ENCODE data around the gene SLC8A1.

Gene SLC8A1

DNA sequence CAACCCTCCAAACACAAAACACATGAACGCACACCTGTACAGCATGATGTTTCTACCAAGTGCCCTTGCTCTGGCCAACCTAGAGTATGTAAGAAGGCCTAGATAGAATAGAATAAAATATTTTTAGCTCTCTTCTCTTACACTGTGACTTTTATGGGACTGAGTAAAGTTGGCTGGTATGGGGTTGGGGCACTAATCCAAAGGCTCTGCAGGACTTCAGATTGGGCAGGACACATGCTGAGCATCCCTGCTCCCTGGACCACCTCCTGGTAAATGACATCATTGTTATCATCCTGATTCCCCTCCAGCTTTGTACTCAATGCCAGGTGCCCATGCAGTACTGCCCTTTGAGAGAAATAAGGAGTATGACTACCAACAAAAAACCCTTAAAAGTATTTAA, 322.2 kb downstream of the SLC8A1 start:
- H3K23ac ChIP-seq (ENCODE audit: low read length), result no peak overlapping the region
- H2AK5ac ChIP-seq (ENCODE audit: low read length), result no peak overlapping the region
- no peak overlapping the region for H3K4me3 ChIP-seq (ENCODE audit: low read depth, low read length)
- no peak overlapping the region for H3K4me2 ChIP-seq (ENCODE audit: low read length)
- H2AFZ ChIP-seq (ENCODE audit: insufficient read depth, low read length, poor library complexity), result no peak overlapping the region
- H3K14ac ChIP-seq (ENCODE audit: low read length), result no peak overlapping the region
- no peak overlapping the region for H4K12ac ChIP-seq (ENCODE audit: low read depth, low read length)
- no peak overlapping the region for H3K9ac ChIP-seq (ENCODE audit: low read length)
- peaks cover 11% of the 10 kb centered on the region for H3K79me1 ChIP-seq (ENCODE audit: low read length)
- no peaks in the 10 kb centered on the region for H3K27me3 ChIP-seq (ENCODE audit: insufficient read depth, low read length)
- H3K4ac ChIP-seq (ENCODE audit: low read depth, low read length), result no peak overlapping the region
- H4K91ac ChIP-seq (ENCODE audit: low read depth, low read length), result peak overlapping the region; percentile 77
- peak overlapping the region; percentile 1 for H3K27ac ChIP-seq (ENCODE audit: low read depth, low read length)
- peak overlapping the region; percentile 41 for H2BK120ac ChIP-seq (ENCODE audit: insufficient read depth, low read length, poor library complexity)
- no peak overlapping the region for H2BK5ac ChIP-seq (ENCODE audit: low read depth, low read length, poor library complexity)
- no peak overlapping the region for H4K8ac ChIP-seq (ENCODE audit: low read depth, low read length)
- no peak overlapping the region for H2BK12ac ChIP-seq (ENCODE audit: low read length)
- H3K18ac ChIP-seq (ENCODE audit: low read length), result no peak overlapping the region
- H3K4me1 ChIP-seq (ENCODE audit: control insufficient read depth in 1 of 2, insufficient read depth in 2 of 2, low read length in 2 of 2), result peaks cover 4 to 6% of the 10 kb centered on the region in 2 experiments
- H3K9me3 ChIP-seq (ENCODE audit: insufficient read depth, low read depth, low read length), result no peaks in the 10 kb centered on the region
- H3K36me3 ChIP-seq (ENCODE audit: control insufficient read depth in 1 of 2, insufficient read depth in 2 of 2, low read length in 2 of 2), result peaks cover 0 to 2% of the 10 kb centered on the region in 2 experiments
- DNase-seq, result no peak
- no peaks in the 10 kb centered on the region for H3K79me2 ChIP-seq (ENCODE audit: control insufficient read depth, insufficient read depth, low read length, poor library complexity)
- WGBS (ENCODE audit: extremely low coverage, insufficient coverage, insufficient read length), result no CpG with 5 or more reads among the region's 1 CpG

- H3K4me2 ChIP-seq (ENCODE audit: low read length), result no peak overlapping the region
These were observed 323.1 kb downstream of the SLC8A1 start for GRCh38 chr2:40128796-40129195.

GRCh38 chr2:40127890-40128557, 323.9 kb downstream of the SLC8A1 start:
- H3K4me3 ChIP-seq (ENCODE audit: low read depth, low read length), result no peak overlapping the region
- H3K18ac ChIP-seq (ENCODE audit: low read length), result no peak overlapping the region
- no peak overlapping the region for H4K12ac ChIP-seq (ENCODE audit: low read depth, low read length)
- no peak overlapping the region for H2BK5ac ChIP-seq (ENCODE audit: low read depth, low read length, poor library complexity)
- no peak overlapping the region for H3K9ac ChIP-seq (ENCODE audit: low read length)
- H4K91ac ChIP-seq (ENCODE audit: low read depth, low read length), result no peak overlapping the region
- WGBS (ENCODE audit: extremely low coverage, insufficient coverage, insufficient read length), result no CpG with 5 or more reads among the region's 5 CpGs
- H3K4me1 ChIP-seq (ENCODE audit: control insufficient read depth in 1 of 2, insufficient read depth in 2 of 2, low read length in 2 of 2), result peaks cover 4 to 6% of the 10 kb centered on the region in 2 experiments
- H3K4ac ChIP-seq (ENCODE audit: low read depth, low read length), result no peak overlapping the region
- no peaks in the 10 kb centered on the region for H3K9me3 ChIP-seq (ENCODE audit: insufficient read depth, low read depth, low read length)
- no peak overlapping the region for H3K23ac ChIP-seq (ENCODE audit: low read length)
- peaks cover 0 to 2% of the 10 kb centered on the region in 2 experiments for H3K36me3 ChIP-seq (ENCODE audit: control insufficient read depth in 1 of 2, insufficient read depth in 2 of 2, low read length in 2 of 2)
- peaks cover 11% of the 10 kb centered on the region for H3K79me1 ChIP-seq (ENCODE audit: low read length)
- no peak overlapping the region for H4K8ac ChIP-seq (ENCODE audit: low read depth, low read length)
- H2AK5ac ChIP-seq (ENCODE audit: low read length), result no peak overlapping the region
- no peak overlapping the region for H2BK12ac ChIP-seq (ENCODE audit: low read length)
- no peaks in the 10 kb centered on the region for H3K27me3 ChIP-seq (ENCODE audit: insufficient read depth, low read length)
- no peaks in the 10 kb centered on the region for H3K79me2 ChIP-seq (ENCODE audit: control insufficient read depth, insufficient read depth, low read length, poor library complexity)
- no peak overlapping the region for H3K4me2 ChIP-seq (ENCODE audit: low read length)
- no peak overlapping the region for H3K27ac ChIP-seq (ENCODE audit: low read depth, low read length)
- no peak overlapping the region for H3K14ac ChIP-seq (ENCODE audit: low read length)
- DNase-seq, result no peak
- no peak overlapping the region for H2AFZ ChIP-seq (ENCODE audit: insufficient read depth, low read length, poor library complexity)
- no peak overlapping the region for H2BK120ac ChIP-seq (ENCODE audit: insufficient read depth, low read length, poor library complexity)

More at GRCh38 chr2:40128796-40129195, 323.1 kb downstream of the SLC8A1 start:
- Histone ChIP-seq H3K14ac (ENCODE audit: low read length) (no peak overlapping the region), H2BK12ac (ENCODE audit: low read length) (no peak overlapping the region), H4K91ac (ENCODE audit: low read depth, low read length) (no peak overlapping the region), H3K18ac (ENCODE audit: low read length) (no peak overlapping the region), H3K27ac (ENCODE audit: low read depth, low read length) (no peak overlapping the region), H2BK120ac (ENCODE audit: insufficient read depth, low read length, poor library complexity) (no peak overlapping the region), H4K8ac (ENCODE audit: low read depth, low read length) (no peak overlapping the region), H2AK5ac (ENCODE audit: low read length) (no peak overlapping the region), H3K9ac (ENCODE audit: low read length) (no peak overlapping the region), H3K79me1 (ENCODE audit: low read length) (peaks cover 11% of the 10 kb centered on the region), H3K4ac (ENCODE audit: low read depth, low read length) (no peak overlapping the region), H2BK5ac (ENCODE audit: low read depth, low read length, poor library complexity) (no peak overlapping the region), H4K12ac (ENCODE audit: low read depth, low read length) (no peak overlapping the region), H2AFZ (ENCODE audit: insufficient read depth, low read length, poor library complexity) (no peak overlapping the region), H3K27me3 (ENCODE audit: insufficient read depth, low read length) (no peaks in the 10 kb centered on the region), H3K79me2 (ENCODE audit: control insufficient read depth, insufficient read depth, low read length, poor library complexity) (no peaks in the 10 kb centered on the region), H3K9me3 (ENCODE audit: insufficient read depth, low read depth, low read length) (no peaks in the 10 kb centered on the region), H3K23ac (ENCODE audit: low read length) (no peak overlapping the region), H3K4me1 (ENCODE audit: control insufficient read depth in 1 of 2, insufficient read depth in 2 of 2, low read length in 2 of 2) (peaks cover 4 to 6% of the 10 kb centered on the region in 2 experiments), H3K36me3 (ENCODE audit: control insufficient read depth in 1 of 2, insufficient read depth in 2 of 2, low read length in 2 of 2) (peaks cover 0 to 2% of the 10 kb centered on the region in 2 experiments), H3K4me3 (ENCODE audit: low read depth, low read length) (no peak overlapping the region)
- DNase-seq, result no peak
- no CpG with 5 or more reads among the region's 1 CpG for WGBS (ENCODE audit: extremely low coverage, insufficient coverage, insufficient read length)

DNA sequence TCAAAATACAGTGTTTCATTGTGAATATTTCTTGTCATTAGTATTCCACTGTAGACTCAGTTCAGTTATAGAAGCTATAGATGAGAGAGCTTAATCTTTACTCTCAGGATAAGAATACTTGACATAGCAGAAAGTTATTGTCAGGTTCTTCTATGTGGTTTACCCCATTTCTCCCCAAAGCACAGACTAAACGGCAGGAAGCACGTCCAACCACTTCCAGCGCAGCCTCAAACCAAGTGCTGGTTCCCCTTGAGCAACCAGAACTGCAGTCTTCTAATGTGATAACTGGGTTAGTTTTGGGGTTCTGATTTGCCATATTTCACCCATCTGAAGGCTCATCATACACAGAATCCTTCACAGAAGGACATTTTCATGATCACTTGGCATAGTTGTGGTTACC, 324.7 kb downstream of the SLC8A1 start:
- no peak overlapping the region for H3K4me2 ChIP-seq (ENCODE audit: low read length)
- no peak overlapping the region for H2BK120ac ChIP-seq (ENCODE audit: insufficient read depth, low read length, poor library complexity)
- no peak overlapping the region for H3K18ac ChIP-seq (ENCODE audit: low read length)
- no peak overlapping the region for H2AFZ ChIP-seq (ENCODE audit: insufficient read depth, low read length, poor library complexity)
- peaks cover 4 to 6% of the 10 kb centered on the region in 2 experiments for H3K4me1 ChIP-seq (ENCODE audit: control insufficient read depth in 1 of 2, insufficient read depth in 2 of 2, low read length in 2 of 2)
- H3K9ac ChIP-seq (ENCODE audit: low read length), result no peak overlapping the region
- H3K4ac ChIP-seq (ENCODE audit: low read depth, low read length), result no peak overlapping the region
- no CpG with 5 or more reads among the region's 3 CpGs for WGBS (ENCODE audit: extremely low coverage, insufficient coverage, insufficient read length)
- H3K23ac ChIP-seq (ENCODE audit: low read length), result no peak overlapping the region
- no peak overlapping the region for H2BK5ac ChIP-seq (ENCODE audit: low read depth, low read length, poor library complexity)
- H3K4me3 ChIP-seq (ENCODE audit: low read depth, low read length), result no peak overlapping the region
- H4K8ac ChIP-seq (ENCODE audit: low read depth, low read length), result no peak overlapping the region
- H2BK12ac ChIP-seq (ENCODE audit: low read length), result peak overlapping the region; percentile 82
- H4K12ac ChIP-seq (ENCODE audit: low read depth, low read length), result no peak overlapping the region
- DNase-seq, result no peak
- H3K79me1 ChIP-seq (ENCODE audit: low read length), result peaks cover 11% of the 10 kb centered on the region
- peaks cover 0 to 2% of the 10 kb centered on the region in 2 experiments for H3K36me3 ChIP-seq (ENCODE audit: control insufficient read depth in 1 of 2, insufficient read depth in 2 of 2, low read length in 2 of 2)
- no peaks in the 10 kb centered on the region for H3K79me2 ChIP-seq (ENCODE audit: control insufficient read depth, insufficient read depth, low read length, poor library complexity)
- H3K9me3 ChIP-seq (ENCODE audit: insufficient read depth, low read depth, low read length), result no peaks in the 10 kb centered on the region
- no peak overlapping the region for H2AK5ac ChIP-seq (ENCODE audit: low read length)
- H3K27me3 ChIP-seq (ENCODE audit: insufficient read depth, low read length), result no peaks in the 10 kb centered on the region
- H3K14ac ChIP-seq (ENCODE audit: low read length), result peak overlapping the region; percentile 59
- peak overlapping the region; percentile 33 for H4K91ac ChIP-seq (ENCODE audit: low read depth, low read length)
- no peak overlapping the region for H3K27ac ChIP-seq (ENCODE audit: low read depth, low read length)
